ENCODE data around the gene EIF4A3.
A peak's percentile ranks its signal among the peaks of the same experiment; 100 is the strongest.

The EIF4A3 gene

GRCh38 chr17:80132906-80133625 lies 13.9 kb downstream of the EIF4A3 start:
- DNase-seq (ENCODE audit: low spot score), result no peak

- no peak for DNase-seq (ENCODE audit: low spot score)
Observed at GRCh38 chr17:80130992-80131391, 15.9 kb downstream of the EIF4A3 start.

GRCh38 chr17:80129006-80129565 lies 17.8 kb downstream of the EIF4A3 start:
- DNase-seq (ENCODE audit: low spot score), result no peak

GRCh38 chr17:80126449-80126715 lies 20.5 kb downstream of the EIF4A3 start:
- no peak for DNase-seq (ENCODE audit: low spot score)

GRCh38 chr17:80125656-80126448 lies 21.1 kb downstream of the EIF4A3 start:
- no peak for DNase-seq (ENCODE audit: low spot score)

- DNase-seq (ENCODE audit: low spot score), result peak; percentile 57
Observed at GRCh38 chr17:80124351-80124981, 22.5 kb downstream of the EIF4A3 start.

- no peak for DNase-seq (ENCODE audit: low spot score)
Observed at GRCh38 chr17:80123791-80124190, 23.1 kb downstream of the EIF4A3 start.

- no peak for DNase-seq (ENCODE audit: low spot score)
Observed at GRCh38 chr17:80122926-80123505, 23.9 kb downstream of the EIF4A3 start.

- DNase-seq (ENCODE audit: low spot score), result no peak
Observed at GRCh38 chr17:80122026-80122575, 24.8 kb downstream of the EIF4A3 start.

GRCh38 chr17:80119839-80120238 lies 27.1 kb downstream of the EIF4A3 start:
- no peak for DNase-seq (ENCODE audit: low spot score)

- DNase-seq (ENCODE audit: low spot score), result no peak
Observed at GRCh38 chr17:80119271-80119791, 27.6 kb downstream of the EIF4A3 start.

GRCh38 chr17:80118601-80119270 lies 28.2 kb downstream of the EIF4A3 start:
- no peak for DNase-seq (ENCODE audit: low spot score)

GRCh38 chr17:80117491-80118401 lies 29.2 kb downstream of the EIF4A3 start:
- no peak for DNase-seq (ENCODE audit: low spot score)

- no peak for DNase-seq (ENCODE audit: low spot score)
Observed at GRCh38 chr17:80116921-80117380, 30.0 kb downstream of the EIF4A3 start.

GRCh38 chr17:80116276-80116920 lies 30.5 kb downstream of the EIF4A3 start:
- DNase-seq (ENCODE audit: low spot score), result no peak

GRCh38 chr17:80115159-80115558 lies 31.8 kb downstream of the EIF4A3 start:
- DNase-seq (ENCODE audit: low spot score), result no peak

GRCh38 chr17:80114758-80115157 lies 32.2 kb downstream of the EIF4A3 start:
- DNase-seq (ENCODE audit: low spot score), result no peak

- DNase-seq (ENCODE audit: low spot score), result peak; percentile 55
Observed at GRCh38 chr17:80113033-80113484, 33.9 kb downstream of the EIF4A3 start.

- DNase-seq (ENCODE audit: low spot score), result no peak
Observed at GRCh38 chr17:80112471-80113032, 34.4 kb downstream of the EIF4A3 start.

All from NAMALWA (cell line).